SU-DHL-6 (cell line): Measurements from ENCODE around the gene ELMO1.

ENCODE experiments used
- H2AFZ ChIP-seq: fragments of 200-600 bp; sonication (generic); 2 replicates; pipeline ENCODE4 v1.6.1; 2014; ENCODE audit warnings: low read depth, mild to moderate bottlenecking, moderate library complexity, mixed read lengths, antibody characterized with exemption, low read length; ENCODE audit not compliant: severe bottlenecking
- H3F3A ChIP-seq: fragments of 200-600 bp; shearing (Covaris generic); 2 replicates; pipeline ENCODE4 v1.6.0; 2016; ENCODE audit warnings: antibody characterized with exemption, mild to moderate bottlenecking; ENCODE audit not compliant: insufficient read depth
- H3K27ac ChIP-seq: fragments of 200-600 bp; sonication (generic); 2 replicates; pipeline ENCODE4 v1.5.1; 2016; ENCODE audit warnings: low read depth, mild to moderate bottlenecking, low read length, moderate library complexity, mixed read lengths
- H3K27me3 ChIP-seq: fragments of 200-600 bp; sonication (generic), shearing (Covaris generic); 2 replicates; pipeline ENCODE4 v1.6.0; 2014; ENCODE audit warnings: mild to moderate bottlenecking, low read length
- H3K36me3 ChIP-seq: fragments of 200-600 bp; sonication (generic); 2 replicates; pipeline ENCODE4 v1.6.1; 2014; ENCODE audit warnings: mild to moderate bottlenecking, low read length, mixed read lengths
- H3K4me2 ChIP-seq: fragments of 300-600, 200-600 bp; shearing (Covaris generic), sonication (generic); 2 replicates; pipeline ENCODE4 v1.6.0; 2014; ENCODE audit warnings: low read length, low read depth, mild to moderate bottlenecking; ENCODE audit not compliant: poor library complexity, severe bottlenecking
- H3K4me3 ChIP-seq: fragments of 200-600 bp; sonication (generic); 2 replicates; pipeline ENCODE4 v1.5.1; 2014; ENCODE audit warnings: antibody characterized with exemption, low read length, mild to moderate bottlenecking, mixed read lengths; ENCODE audit not compliant: insufficient read depth, poor library complexity, severe bottlenecking
- H3K79me2 ChIP-seq: fragments of 200-600 bp; sonication (generic); 2 replicates; pipeline ENCODE4 v1.6.1; 2014; ENCODE audit warnings: mild to moderate bottlenecking, low read length, moderate library complexity; ENCODE audit not compliant: insufficient read depth
- H3K9ac ChIP-seq: fragments of 200-600 bp; sonication (generic); 2 replicates; pipeline ENCODE4 v1.7.0; 2014; ENCODE audit warnings: mild to moderate bottlenecking, low read length
- H3K9me2 ChIP-seq: fragments of 200-600 bp; sonication (generic); replicated peaks from 2 replicates; pipeline ENCODE4 v1.6.1; 2014; ENCODE audit warnings: low read length; ENCODE audit not compliant: insufficient read depth
- H3K9me3 ChIP-seq: fragments of 200-600 bp; sonication (generic); 2 replicates; pipeline ENCODE4 v1.6.1; 2014; ENCODE audit warnings: low read length, mixed read lengths; ENCODE audit not compliant: insufficient read depth
- H4K20me1 ChIP-seq: fragments of 200-600 bp; sonication (generic); 2 replicates; pipeline ENCODE4 v1.6.1; 2014; ENCODE audit warnings: low read depth, mild to moderate bottlenecking, antibody characterized with exemption, low read length, moderate library complexity, mixed read lengths
- EZH2phosphoT487 ChIP-seq: fragments of 200-600 bp; sonication (generic), shearing (Covaris generic); conservative IDR thresholded peaks from 2 replicates; pipeline ENCODE4 v1.6.1; 2018; ENCODE audit warnings: mild to moderate bottlenecking, antibody characterized with exemption, low read length, moderate library complexity, mixed read lengths
- TF ChIP-seq, protein P1 (sequence below): fragments of 200-600 bp; sonication (generic); IDR thresholded peaks from one replicate; pipeline ENCODE4 v1.5.1; 2017; ENCODE audit warnings: antibody characterized with exemption, mild to moderate bottlenecking, low read length, moderate library complexity; ENCODE audit not compliant: insufficient read depth, poor library complexity, severe bottlenecking

Gene ELMO1

GRCh38 chr7:37491919-37492694, 43.4 kb upstream of the ELMO1 start:
- H3F3A ChIP-seq: no peaks in the 10 kb centered on the region
- H3K27me3 ChIP-seq: no peaks in the 10 kb centered on the region
- H4K20me1 ChIP-seq: no peaks in the 10 kb centered on the region
- no peak overlapping the region for H3K27ac ChIP-seq
- H3K4me2 ChIP-seq: no peak overlapping the region
- TF ChIP-seq, protein P1, sequence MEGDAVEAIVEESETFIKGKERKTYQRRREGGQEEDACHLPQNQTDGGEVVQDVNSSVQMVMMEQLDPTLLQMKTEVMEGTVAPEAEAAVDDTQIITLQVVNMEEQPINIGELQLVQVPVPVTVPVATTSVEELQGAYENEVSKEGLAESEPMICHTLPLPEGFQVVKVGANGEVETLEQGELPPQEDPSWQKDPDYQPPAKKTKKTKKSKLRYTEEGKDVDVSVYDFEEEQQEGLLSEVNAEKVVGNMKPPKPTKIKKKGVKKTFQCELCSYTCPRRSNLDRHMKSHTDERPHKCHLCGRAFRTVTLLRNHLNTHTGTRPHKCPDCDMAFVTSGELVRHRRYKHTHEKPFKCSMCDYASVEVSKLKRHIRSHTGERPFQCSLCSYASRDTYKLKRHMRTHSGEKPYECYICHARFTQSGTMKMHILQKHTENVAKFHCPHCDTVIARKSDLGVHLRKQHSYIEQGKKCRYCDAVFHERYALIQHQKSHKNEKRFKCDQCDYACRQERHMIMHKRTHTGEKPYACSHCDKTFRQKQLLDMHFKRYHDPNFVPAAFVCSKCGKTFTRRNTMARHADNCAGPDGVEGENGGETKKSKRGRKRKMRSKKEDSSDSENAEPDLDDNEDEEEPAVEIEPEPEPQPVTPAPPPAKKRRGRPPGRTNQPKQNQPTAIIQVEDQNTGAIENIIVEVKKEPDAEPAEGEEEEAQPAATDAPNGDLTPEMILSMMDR: no peak
- TF ChIP-seq EZH2phosphoT487: no peak
- no peak overlapping the region for H3K4me3 ChIP-seq
- no peak overlapping the region for H2AFZ ChIP-seq
- H3K79me2 ChIP-seq: no peaks in the 10 kb centered on the region
- no peaks in the 10 kb centered on the region for H3K36me3 ChIP-seq
- peaks cover 9% of the 10 kb centered on the region; the same call in 1 of the 2 replicates for H3K9me3 ChIP-seq
- no peaks in the 10 kb centered on the region for H3K9me2 ChIP-seq
- no peak overlapping the region for H3K9ac ChIP-seq

GRCh38 chr7:37489703-37490102, 41.0 kb upstream of the ELMO1 start:
- H3K4me3 ChIP-seq: no peak overlapping the region
- H3K79me2 ChIP-seq: no peaks in the 10 kb centered on the region
- peaks cover 9% of the 10 kb centered on the region; the same call in 1 of the 2 replicates for H3K9me3 ChIP-seq
- TF ChIP-seq, protein P1: no peak
- no peak for TF ChIP-seq EZH2phosphoT487
- no peaks in the 10 kb centered on the region for H3K27me3 ChIP-seq
- no peaks in the 10 kb centered on the region for H3K36me3 ChIP-seq
- H3K27ac ChIP-seq: no peak overlapping the region
- H3K9ac ChIP-seq: no peak overlapping the region
- H3K4me2 ChIP-seq: no peak overlapping the region
- H4K20me1 ChIP-seq: no peaks in the 10 kb centered on the region
- H3K9me2 ChIP-seq: no peaks in the 10 kb centered on the region
- no peak overlapping the region for H2AFZ ChIP-seq
- no peaks in the 10 kb centered on the region for H3F3A ChIP-seq

DNA sequence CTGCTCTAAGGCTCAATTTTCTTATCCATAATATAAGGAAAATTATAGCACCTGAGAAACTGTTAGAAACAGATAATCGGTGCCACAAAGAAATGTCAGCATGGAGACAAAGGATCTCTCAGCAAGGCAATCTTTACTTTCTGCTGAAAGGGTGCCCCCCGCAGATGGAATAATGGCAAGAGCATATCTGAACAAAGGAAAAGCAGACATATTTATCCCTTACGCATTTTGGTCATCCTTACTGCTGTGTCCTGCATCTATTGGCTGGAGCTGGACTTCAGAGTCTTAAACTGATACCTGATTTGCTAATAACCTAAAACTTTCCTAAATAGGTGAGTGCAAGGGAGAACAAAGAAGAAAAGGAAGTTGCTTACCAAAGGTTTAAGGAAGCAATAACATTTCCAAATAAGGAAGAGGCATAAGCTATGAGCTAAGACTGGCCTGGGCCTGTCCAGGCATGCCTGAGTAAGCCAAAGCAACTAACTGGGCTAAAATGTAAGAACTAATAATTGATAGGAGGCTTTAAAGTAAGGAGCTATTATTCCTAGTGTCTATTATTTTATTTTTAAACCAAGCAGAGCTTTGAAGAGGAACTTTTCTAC, 39.6 kb upstream of the ELMO1 start:
- Histone ChIP-seq H3K27ac (no peak overlapping the region), H3F3A (no peaks in the 10 kb centered on the region), H3K79me2 (no peaks in the 10 kb centered on the region), H3K9me2 (no peaks in the 10 kb centered on the region), H3K4me3 (no peak overlapping the region), H3K36me3 (no peaks in the 10 kb centered on the region), H4K20me1 (no peaks in the 10 kb centered on the region), H3K4me2 (no peak overlapping the region), H2AFZ (no peak overlapping the region), H3K9ac (no peak overlapping the region), H3K27me3 (no peaks in the 10 kb centered on the region), H3K9me3 (peaks cover 9% of the 10 kb centered on the region; the same call in 1 of the 2 replicates)
- no peak for TF ChIP-seq EZH2phosphoT487
- TF ChIP-seq, protein P1: no peak
